ENCODE measurements around the gene BAHCC1. TPM values are rescaled to one million over a fixed set of nuclear protein-coding genes. Genes with fewer than 3 reads are reported as not detected.
"Not testable (repeated sequence)": the region's sequence is repeated elsewhere in the genome, so short reads cannot be mapped to it uniquely, and the experiment has no call there.

BAHCC1 gene
- polyA plus RNA-seq, 1 donor from 2014 or later: 14.2 TPM

DNA sequence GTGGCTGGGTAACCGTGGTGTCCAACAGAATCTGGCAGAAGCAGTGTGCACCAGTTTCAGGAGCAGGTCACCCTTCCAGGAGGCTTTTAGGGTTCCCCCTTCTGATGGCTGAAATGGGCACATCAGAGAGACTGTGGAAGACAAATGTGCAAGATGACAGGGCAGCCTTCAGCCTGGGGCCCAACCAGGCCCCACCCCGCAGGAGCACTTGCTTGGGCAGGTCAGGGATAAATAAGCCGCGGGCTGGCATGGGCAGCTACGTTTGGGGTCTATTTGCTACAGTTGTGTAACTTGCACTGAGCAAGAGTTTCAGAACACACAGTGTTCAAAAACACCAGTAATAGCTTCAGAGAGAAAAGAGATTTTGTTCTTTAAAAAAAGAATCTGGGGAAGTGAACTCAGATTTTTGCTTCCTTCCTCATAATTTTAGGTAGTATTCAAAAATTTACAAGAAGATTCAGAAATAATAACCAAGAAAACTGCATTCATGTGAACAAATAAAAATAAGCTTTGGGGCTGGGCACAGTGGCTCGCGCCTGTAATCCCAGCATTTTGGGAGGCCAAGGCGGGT is 44.9 kb upstream of the BAHCC1 start:
- Histone ChIP-seq H2AFZ (ENCODE audit: low read depth, low read length) (no peak overlapping the region), H3K27ac (ENCODE audit: low read length) (no peak overlapping the region)
- TF ChIP-seq, protein P1, sequence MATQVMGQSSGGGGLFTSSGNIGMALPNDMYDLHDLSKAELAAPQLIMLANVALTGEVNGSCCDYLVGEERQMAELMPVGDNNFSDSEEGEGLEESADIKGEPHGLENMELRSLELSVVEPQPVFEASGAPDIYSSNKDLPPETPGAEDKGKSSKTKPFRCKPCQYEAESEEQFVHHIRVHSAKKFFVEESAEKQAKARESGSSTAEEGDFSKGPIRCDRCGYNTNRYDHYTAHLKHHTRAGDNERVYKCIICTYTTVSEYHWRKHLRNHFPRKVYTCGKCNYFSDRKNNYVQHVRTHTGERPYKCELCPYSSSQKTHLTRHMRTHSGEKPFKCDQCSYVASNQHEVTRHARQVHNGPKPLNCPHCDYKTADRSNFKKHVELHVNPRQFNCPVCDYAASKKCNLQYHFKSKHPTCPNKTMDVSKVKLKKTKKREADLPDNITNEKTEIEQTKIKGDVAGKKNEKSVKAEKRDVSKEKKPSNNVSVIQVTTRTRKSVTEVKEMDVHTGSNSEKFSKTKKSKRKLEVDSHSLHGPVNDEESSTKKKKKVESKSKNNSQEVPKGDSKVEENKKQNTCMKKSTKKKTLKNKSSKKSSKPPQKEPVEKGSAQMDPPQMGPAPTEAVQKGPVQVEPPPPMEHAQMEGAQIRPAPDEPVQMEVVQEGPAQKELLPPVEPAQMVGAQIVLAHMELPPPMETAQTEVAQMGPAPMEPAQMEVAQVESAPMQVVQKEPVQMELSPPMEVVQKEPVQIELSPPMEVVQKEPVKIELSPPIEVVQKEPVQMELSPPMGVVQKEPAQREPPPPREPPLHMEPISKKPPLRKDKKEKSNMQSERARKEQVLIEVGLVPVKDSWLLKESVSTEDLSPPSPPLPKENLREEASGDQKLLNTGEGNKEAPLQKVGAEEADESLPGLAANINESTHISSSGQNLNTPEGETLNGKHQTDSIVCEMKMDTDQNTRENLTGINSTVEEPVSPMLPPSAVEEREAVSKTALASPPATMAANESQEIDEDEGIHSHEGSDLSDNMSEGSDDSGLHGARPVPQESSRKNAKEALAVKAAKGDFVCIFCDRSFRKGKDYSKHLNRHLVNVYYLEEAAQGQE (IDR thresholded peaks at IDR 0.05; ENCODE audit: borderline replicate concordance): no peak
- TF ChIP-seq POLR2AphosphoS5 (IDR thresholded peaks at IDR 0.05) (no peak), MXI1 (conservative IDR thresholded peaks at IDR 0.05; ENCODE audit: poor library complexity, severe bottlenecking) (no peak), RAD21 (conservative IDR thresholded peaks at IDR 0.05) (no peak), TAF1 (IDR thresholded peaks at IDR 0.05; ENCODE audit: low read depth) (no peak), EZH2 (IDR thresholded peaks at IDR 0.05; ENCODE audit: borderline replicate concordance, insufficient read depth, low read length, poor library complexity, severe bottlenecking) (no peak), EP300 (conservative IDR thresholded peaks at IDR 0.05; ENCODE audit: poor library complexity, severe bottlenecking) (no peak), SMC3 (conservative IDR thresholded peaks at IDR 0.05; ENCODE audit: poor library complexity) (no peak)
- TF ChIP-seq, protein P2, sequence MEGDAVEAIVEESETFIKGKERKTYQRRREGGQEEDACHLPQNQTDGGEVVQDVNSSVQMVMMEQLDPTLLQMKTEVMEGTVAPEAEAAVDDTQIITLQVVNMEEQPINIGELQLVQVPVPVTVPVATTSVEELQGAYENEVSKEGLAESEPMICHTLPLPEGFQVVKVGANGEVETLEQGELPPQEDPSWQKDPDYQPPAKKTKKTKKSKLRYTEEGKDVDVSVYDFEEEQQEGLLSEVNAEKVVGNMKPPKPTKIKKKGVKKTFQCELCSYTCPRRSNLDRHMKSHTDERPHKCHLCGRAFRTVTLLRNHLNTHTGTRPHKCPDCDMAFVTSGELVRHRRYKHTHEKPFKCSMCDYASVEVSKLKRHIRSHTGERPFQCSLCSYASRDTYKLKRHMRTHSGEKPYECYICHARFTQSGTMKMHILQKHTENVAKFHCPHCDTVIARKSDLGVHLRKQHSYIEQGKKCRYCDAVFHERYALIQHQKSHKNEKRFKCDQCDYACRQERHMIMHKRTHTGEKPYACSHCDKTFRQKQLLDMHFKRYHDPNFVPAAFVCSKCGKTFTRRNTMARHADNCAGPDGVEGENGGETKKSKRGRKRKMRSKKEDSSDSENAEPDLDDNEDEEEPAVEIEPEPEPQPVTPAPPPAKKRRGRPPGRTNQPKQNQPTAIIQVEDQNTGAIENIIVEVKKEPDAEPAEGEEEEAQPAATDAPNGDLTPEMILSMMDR (IDR thresholded peaks at IDR 0.05; ENCODE audit: poor library complexity, severe bottlenecking): no peak

DNA sequence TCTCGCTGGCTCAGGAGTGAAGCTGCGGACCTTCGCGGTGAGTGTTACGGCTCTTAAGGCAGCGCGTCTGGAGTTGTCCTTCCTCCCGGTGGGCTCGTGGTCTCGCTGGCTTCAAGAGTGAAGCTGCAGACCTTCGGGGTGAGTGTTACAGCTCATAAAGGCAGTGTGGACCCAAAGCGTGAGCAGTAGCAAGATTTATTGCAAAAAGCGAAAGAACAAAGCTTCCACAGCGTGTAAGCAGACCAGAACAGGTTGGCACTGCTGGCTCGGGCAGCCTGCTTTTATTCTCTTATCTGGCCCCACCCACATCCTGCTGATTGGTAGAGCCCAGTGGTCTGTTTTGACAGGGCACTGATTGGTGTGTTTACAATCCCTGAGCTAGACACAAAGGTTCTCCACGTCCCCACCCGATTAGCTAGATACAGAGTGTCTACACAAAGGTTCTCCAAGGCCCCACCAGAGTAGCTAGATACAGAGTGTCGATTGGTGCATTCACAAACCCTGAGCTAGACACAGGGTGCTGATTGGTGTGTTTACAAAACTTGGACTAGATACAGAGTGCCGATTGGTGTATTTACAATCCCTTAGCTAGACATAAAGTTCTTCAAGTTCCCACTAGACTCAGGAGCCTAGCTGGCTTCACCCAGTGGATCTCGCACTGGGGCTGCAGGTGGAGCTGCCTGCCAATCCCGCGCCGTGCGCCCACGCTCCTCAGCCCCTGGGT is 43.8 kb upstream of the BAHCC1 start:
- H3F3A ChIP-seq (ENCODE audit: insufficient read depth, low read length, poor library complexity, severe bottlenecking); H3K27ac ChIP-seq (ENCODE audit: low read length); H3K36me3 ChIP-seq (ENCODE audit: insufficient read depth, low read length); H3K27me3 ChIP-seq (ENCODE audit: insufficient read depth, low read depth, low read length); H3K4me3 ChIP-seq (ENCODE audit: low read length); H2AFZ ChIP-seq (ENCODE audit: low read depth, low read length); H4K20me1 ChIP-seq (ENCODE audit: insufficient read depth); H3K9me3 ChIP-seq (ENCODE audit: low read length); H3K9ac ChIP-seq (ENCODE audit: low read length); H3K4me2 ChIP-seq (ENCODE audit: low read length); H3K9me2 ChIP-seq (ENCODE audit: insufficient read depth, low read length): not testable (repeated sequence)
- peaks cover 20% of the 10 kb centered on the region for H3K79me2 ChIP-seq (replicated peaks; ENCODE audit: insufficient read depth, low read length)

More for the DNA sequence above, 44.9 kb upstream of the BAHCC1 start:
- Histone ChIP-seq H3K36me3 (ENCODE audit: insufficient read depth, low read length) (no peaks in the 10 kb centered on the region), H3K9ac (ENCODE audit: low read length) (no peak overlapping the region), H3K9me2 (ENCODE audit: insufficient read depth, low read length) (no peaks in the 10 kb centered on the region), H4K20me1 (ENCODE audit: insufficient read depth) (no peaks in the 10 kb centered on the region), H3K4me3 (ENCODE audit: low read length) (no peak overlapping the region), H3K27me3 (ENCODE audit: insufficient read depth, low read depth, low read length) (no peaks in the 10 kb centered on the region), H3K4me2 (ENCODE audit: low read length) (no peak overlapping the region), H3F3A (ENCODE audit: insufficient read depth, low read length, poor library complexity, severe bottlenecking) (no peaks in the 10 kb centered on the region), H3K9me3 (ENCODE audit: low read length) (no peaks in the 10 kb centered on the region), H3K79me2 (replicated peaks; ENCODE audit: insufficient read depth, low read length) (peaks cover 21% of the 10 kb centered on the region)

DNA sequence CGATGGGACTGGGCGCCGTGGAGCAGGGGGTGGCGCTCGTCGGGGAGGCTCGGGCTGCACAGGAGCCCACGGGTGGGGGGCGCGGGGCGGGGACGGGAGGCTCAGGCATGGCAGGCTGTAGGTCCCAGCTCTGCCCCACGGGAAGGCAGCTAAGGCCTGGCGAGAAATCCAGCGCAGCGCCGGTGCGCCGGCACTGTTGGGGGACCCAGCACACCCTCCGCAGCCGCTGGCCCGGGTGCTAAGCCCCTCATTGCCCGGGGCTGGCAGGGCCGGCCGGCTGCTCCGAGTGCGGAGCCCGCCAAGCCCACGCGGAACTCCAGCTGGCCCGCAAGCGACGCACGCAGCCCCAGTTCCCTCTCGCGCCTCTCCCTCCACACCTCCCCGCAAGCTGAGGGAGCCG is 43.2 kb upstream of the BAHCC1 start:
- H3K27me3 ChIP-seq (ENCODE audit: insufficient read depth, low read depth, low read length); H3K9me2 ChIP-seq (ENCODE audit: insufficient read depth, low read length); H3K4me3 ChIP-seq (ENCODE audit: low read length); H4K20me1 ChIP-seq (ENCODE audit: insufficient read depth); H3F3A ChIP-seq (ENCODE audit: insufficient read depth, low read length, poor library complexity, severe bottlenecking); H2AFZ ChIP-seq (ENCODE audit: low read depth, low read length); H3K4me2 ChIP-seq (ENCODE audit: low read length); H3K9ac ChIP-seq (ENCODE audit: low read length); H3K27ac ChIP-seq (ENCODE audit: low read length); H3K36me3 ChIP-seq (ENCODE audit: insufficient read depth, low read length); H3K9me3 ChIP-seq (ENCODE audit: low read length): not testable (repeated sequence)
- peaks cover 14% of the 10 kb centered on the region for H3K79me2 ChIP-seq (replicated peaks; ENCODE audit: insufficient read depth, low read length)
